ENCODE measurements around the gene SLC12A3. TPM values are rescaled to one million over a fixed set of nuclear protein-coding genes. Genes with fewer than 3 reads are reported as not detected.

The SLC12A3 gene
- total RNA-seq, 1 experiment from 2014 or later: not detected

GRCh38 chr16:56931892-56932720, 67.1 kb downstream of the SLC12A3 start, which contains the start of gene HERPUD1:
HERPUD1 (plus strand) TSS chr16:56932142; CDS start chr16:56932245, 103 bp downstream.
- H3K4me1 Mint-ChIP-seq: peaks cover 26% of the 10 kb centered on the region
- peak within 1 kb of the TSS; percentile 95 for H3K27ac Mint-ChIP-seq
- ATAC-seq (peak; percentile 94), DNase-seq (ENCODE audit: low spot score) (peak; percentile 96)
- POLR2A ChIA-PET: interaction anchor here (0.5 to 1.4 kb wide), 7 partner anchors 10 to 256 kb away, joined by 3 to 4 read pairs (median 3); no protein-coding TSS in a partner anchor
- peaks cover 18% of the 10 kb centered on the region for H3K36me3 Mint-ChIP-seq
- H3K4me3 Mint-ChIP-seq: peak within 1 kb of the TSS; percentile 94
- CTCF ChIA-PET: interaction anchor here (2.4 kb wide), 1 partner anchor 32 kb away, joined by 10 read pairs; no protein-coding TSS in a partner anchor
- H3K27me3 Mint-ChIP-seq (ENCODE audit: low read depth): no peaks in the 10 kb centered on the region
- no peaks in the 10 kb centered on the region; the same call in 1 of the 2 replicates for H3K9me3 Mint-ChIP-seq
- TF ChIP-seq ZNF232 (CRISPR knock-in tag; IDR thresholded peaks at IDR 0.05): no peak
- peak; percentile 88 for TF ChIP-seq NFYB (CRISPR knock-in tag; conservative IDR thresholded peaks at IDR 0.05; ENCODE audit: low read depth)
- no peak for TF ChIP-seq SMAD4 (CRISPR knock-in tag; IDR thresholded peaks at IDR 0.05)
- no peak for TF ChIP-seq ZNF263 (CRISPR knock-in tag; IDR thresholded peaks at IDR 0.05; ENCODE audit: low read depth)
- no peak for TF ChIP-seq FOXJ3 (CRISPR knock-in tag; IDR thresholded peaks at IDR 0.05; ENCODE audit: borderline replicate concordance)
- TF ChIP-seq, protein P1, sequence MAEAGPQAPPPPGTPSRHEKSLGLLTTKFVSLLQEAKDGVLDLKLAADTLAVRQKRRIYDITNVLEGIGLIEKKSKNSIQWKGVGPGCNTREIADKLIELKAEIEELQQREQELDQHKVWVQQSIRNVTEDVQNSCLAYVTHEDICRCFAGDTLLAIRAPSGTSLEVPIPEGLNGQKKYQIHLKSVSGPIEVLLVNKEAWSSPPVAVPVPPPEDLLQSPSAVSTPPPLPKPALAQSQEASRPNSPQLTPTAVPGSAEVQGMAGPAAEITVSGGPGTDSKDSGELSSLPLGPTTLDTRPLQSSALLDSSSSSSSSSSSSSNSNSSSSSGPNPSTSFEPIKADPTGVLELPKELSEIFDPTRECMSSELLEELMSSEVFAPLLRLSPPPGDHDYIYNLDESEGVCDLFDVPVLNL (CRISPR knock-in tag; IDR thresholded peaks at IDR 0.05; ENCODE audit: borderline replicate concordance, low read depth): no peak
- TF ChIP-seq SOX15 (CRISPR knock-in tag; IDR thresholded peaks at IDR 0.05): no peak
- TF ChIP-seq, protein P2, sequence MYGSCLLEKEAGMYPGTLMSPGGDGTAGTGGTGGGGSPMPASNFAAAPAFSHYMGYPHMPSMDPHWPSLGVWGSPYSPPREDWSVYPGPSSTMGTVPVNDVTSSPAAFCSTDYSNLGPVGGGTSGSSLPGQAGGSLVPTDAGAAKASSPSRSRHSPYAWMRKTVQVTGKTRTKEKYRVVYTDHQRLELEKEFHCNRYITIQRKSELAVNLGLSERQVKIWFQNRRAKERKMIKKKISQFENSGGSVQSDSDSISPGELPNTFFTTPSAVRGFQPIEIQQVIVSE (CRISPR knock-in tag; IDR thresholded peaks at IDR 0.05; ENCODE audit: borderline replicate concordance): no peak
- TF ChIP-seq, protein P3, sequence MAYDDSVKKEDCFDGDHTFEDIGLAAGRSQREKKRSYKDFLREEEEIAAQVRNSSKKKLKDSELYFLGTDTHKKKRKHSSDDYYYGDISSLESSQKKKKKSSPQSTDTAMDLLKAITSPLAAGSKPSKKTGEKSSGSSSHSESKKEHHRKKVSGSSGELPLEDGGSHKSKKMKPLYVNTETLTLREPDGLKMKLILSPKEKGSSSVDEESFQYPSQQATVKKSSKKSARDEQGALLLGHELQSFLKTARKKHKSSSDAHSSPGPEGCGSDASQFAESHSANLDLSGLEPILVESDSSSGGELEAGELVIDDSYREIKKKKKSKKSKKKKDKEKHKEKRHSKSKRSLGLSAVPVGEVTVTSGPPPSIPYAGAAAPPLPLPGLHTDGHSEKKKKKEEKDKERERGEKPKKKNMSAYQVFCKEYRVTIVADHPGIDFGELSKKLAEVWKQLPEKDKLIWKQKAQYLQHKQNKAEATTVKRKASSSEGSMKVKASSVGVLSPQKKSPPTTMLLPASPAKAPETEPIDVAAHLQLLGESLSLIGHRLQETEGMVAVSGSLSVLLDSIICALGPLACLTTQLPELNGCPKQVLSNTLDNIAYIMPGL (CRISPR knock-in tag; IDR thresholded peaks at IDR 0.05): peak; percentile 76
- TF ChIP-seq RORB (CRISPR knock-in tag; IDR thresholded peaks at IDR 0.05): no peak
- no peak for TF ChIP-seq ZNF138 (CRISPR knock-in tag; conservative IDR thresholded peaks at IDR 0.05)
- TF ChIP-seq, protein P4, sequence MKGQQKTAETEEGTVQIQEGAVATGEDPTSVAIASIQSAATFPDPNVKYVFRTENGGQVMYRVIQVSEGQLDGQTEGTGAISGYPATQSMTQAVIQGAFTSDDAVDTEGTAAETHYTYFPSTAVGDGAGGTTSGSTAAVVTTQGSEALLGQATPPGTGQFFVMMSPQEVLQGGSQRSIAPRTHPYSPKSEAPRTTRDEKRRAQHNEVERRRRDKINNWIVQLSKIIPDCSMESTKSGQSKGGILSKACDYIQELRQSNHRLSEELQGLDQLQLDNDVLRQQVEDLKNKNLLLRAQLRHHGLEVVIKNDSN (CRISPR knock-in tag; IDR thresholded peaks at IDR 0.05): peak; percentile 93
- TF ChIP-seq, protein P5, sequence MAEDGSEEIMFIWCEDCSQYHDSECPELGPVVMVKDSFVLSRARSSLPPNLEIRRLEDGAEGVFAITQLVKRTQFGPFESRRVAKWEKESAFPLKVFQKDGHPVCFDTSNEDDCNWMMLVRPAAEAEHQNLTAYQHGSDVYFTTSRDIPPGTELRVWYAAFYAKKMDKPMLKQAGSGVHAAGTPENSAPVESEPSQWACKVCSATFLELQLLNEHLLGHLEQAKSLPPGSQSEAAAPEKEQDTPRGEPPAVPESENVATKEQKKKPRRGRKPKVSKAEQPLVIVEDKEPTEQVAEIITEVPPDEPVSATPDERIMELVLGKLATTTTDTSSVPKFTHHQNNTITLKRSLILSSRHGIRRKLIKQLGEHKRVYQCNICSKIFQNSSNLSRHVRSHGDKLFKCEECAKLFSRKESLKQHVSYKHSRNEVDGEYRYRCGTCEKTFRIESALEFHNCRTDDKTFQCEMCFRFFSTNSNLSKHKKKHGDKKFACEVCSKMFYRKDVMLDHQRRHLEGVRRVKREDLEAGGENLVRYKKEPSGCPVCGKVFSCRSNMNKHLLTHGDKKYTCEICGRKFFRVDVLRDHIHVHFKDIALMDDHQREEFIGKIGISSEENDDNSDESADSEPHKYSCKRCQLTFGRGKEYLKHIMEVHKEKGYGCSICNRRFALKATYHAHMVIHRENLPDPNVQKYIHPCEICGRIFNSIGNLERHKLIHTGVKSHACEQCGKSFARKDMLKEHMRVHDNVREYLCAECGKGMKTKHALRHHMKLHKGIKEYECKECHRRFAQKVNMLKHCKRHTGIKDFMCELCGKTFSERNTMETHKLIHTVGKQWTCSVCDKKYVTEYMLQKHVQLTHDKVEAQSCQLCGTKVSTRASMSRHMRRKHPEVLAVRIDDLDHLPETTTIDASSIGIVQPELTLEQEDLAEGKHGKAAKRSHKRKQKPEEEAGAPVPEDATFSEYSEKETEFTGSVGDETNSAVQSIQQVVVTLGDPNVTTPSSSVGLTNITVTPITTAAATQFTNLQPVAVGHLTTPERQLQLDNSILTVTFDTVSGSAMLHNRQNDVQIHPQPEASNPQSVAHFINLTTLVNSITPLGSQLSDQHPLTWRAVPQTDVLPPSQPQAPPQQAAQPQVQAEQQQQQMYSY (CRISPR knock-in tag; IDR thresholded peaks at IDR 0.05): no peak
- no peak for TF ChIP-seq ZNF219 (CRISPR knock-in tag; IDR thresholded peaks at IDR 0.05; ENCODE audit: borderline replicate concordance)
- TF ChIP-seq RELA (CRISPR knock-in tag; IDR thresholded peaks at IDR 0.05; ENCODE audit: borderline replicate concordance): no peak
- peak; percentile 48; the same call in 1 of the 2 replicates for TF ChIP-seq CREM (CRISPR knock-in tag; IDR thresholded peaks at IDR 0.05)
- no peak for TF ChIP-seq EMX1 (CRISPR knock-in tag; IDR thresholded peaks at IDR 0.05)
- no peak for TF ChIP-seq ATF6 (CRISPR knock-in tag; IDR thresholded peaks at IDR 0.05)
- TF ChIP-seq ZMAT4 (CRISPR knock-in tag; IDR thresholded peaks at IDR 0.05): no peak
- peak; percentile 65; the same call in 1 of the 2 replicates for TF ChIP-seq TEAD1 (CRISPR knock-in tag; IDR thresholded peaks at IDR 0.05)
- no peak for TF ChIP-seq STAT6 (CRISPR knock-in tag; conservative IDR thresholded peaks at IDR 0.05; ENCODE audit: low read depth)
- no peak for TF ChIP-seq ZNF317 (CRISPR knock-in tag; IDR thresholded peaks at IDR 0.05; ENCODE audit: borderline replicate concordance, low read depth)

All from WTC11 (cell line).